IMR-90 (cell line): ENCODE data around the gene STRA6. TPM values are rescaled to one million over a fixed set of nuclear protein-coding genes. Genes with fewer than 3 reads are reported as not detected.

Experiments
- ATAC-seq: fragments of 200-7000 bp; cut with Tn5 transposase; 2 replicates; pipeline ENCODE4 v1.9.1; 2020; ENCODE audit warnings: low read depth, mild to moderate bottlenecking, moderate library complexity
- BruUV-seq: library from RNA; stranded (reverse); fragments of 400-500 nt; replicated peaks from 2 replicates; lab custom pipeline; 2021; lab: Mats Ljungman, UMichigan
- CTCF ChIA-PET: fragments of 300-600 bp; formaldehyde crosslinking; extraction: SDS; loops from one replicate; lab custom pipeline; 2021; ENCODE audit warnings: antibody characterized with exemption; lab: Yijun Ruan, JAX
- POLR2A ChIA-PET: fragments of 300-600 bp; sonication (Branson Sonifier 250); formaldehyde crosslinking; loops from one replicate; lab custom pipeline; 2022; ENCODE audit warnings: antibody characterized with exemption; ENCODE audit not compliant: unreplicated experiment; lab: Charles Lee
- DNase-seq: peaks from one replicate; pipeline ENCODE4 v3.0.0; 2013
- H2AFZ ChIP-seq: replicated peaks from 2 replicates; pipeline ENCODE3; 2013; ENCODE audit warnings: low read length, mild to moderate bottlenecking; ENCODE audit not compliant: poor library complexity
- H2AK5ac ChIP-seq: 2 replicates; pipeline ENCODE4 v1.6.1; 2013; ENCODE audit warnings: low read depth, low read length, inconsistent platforms
- H2AK9ac ChIP-seq: replicated peaks from 2 replicates; pipeline ENCODE3; 2013; ENCODE audit warnings: mild to moderate bottlenecking, low read depth, low read length, moderate library complexity; ENCODE audit not compliant: poor library complexity
- H2BK120ac ChIP-seq: 2 replicates; pipeline ENCODE4 v1.6.1; 2013; ENCODE audit warnings: low read depth, low read length, inconsistent platforms
- H2BK15ac ChIP-seq: 3 replicates; pipeline ENCODE4 v1.6.1; 2013; ENCODE audit warnings: low read depth, low read length, inconsistent platforms
- H2BK20ac ChIP-seq: 2 replicates; pipeline ENCODE4 v1.6.1; 2013; ENCODE audit warnings: low read depth, mild to moderate bottlenecking, inconsistent platforms, low read length, moderate library complexity
- H2BK5ac ChIP-seq: 2 replicates; pipeline ENCODE4 v1.6.1; 2013; ENCODE audit warnings: mild to moderate bottlenecking, low read depth, low read length, inconsistent platforms; ENCODE audit not compliant: poor library complexity, severe bottlenecking
- H3K14ac ChIP-seq: replicated peaks from 2 replicates; pipeline ENCODE4 v1.6.1; 2013; ENCODE audit warnings: low read depth, low read length, inconsistent platforms
- H3K18ac ChIP-seq: 2 replicates; pipeline ENCODE4 v1.6.1; 2013; ENCODE audit warnings: low read depth, low read length, control low read depth
- H3K23ac ChIP-seq: 2 replicates; pipeline ENCODE4 v1.6.1; 2013; ENCODE audit warnings: low read depth, low read length, inconsistent platforms
- H3K27ac ChIP-seq: 2 replicates; pipeline ENCODE4 v1.5.1; 2013; ENCODE audit warnings: mild to moderate bottlenecking, control low read depth, low read length; ENCODE audit not compliant: insufficient read depth
- H3K27me3 ChIP-seq: 2 replicates; pipeline ENCODE4 v1.6.1; 2013; ENCODE audit warnings: low read length; ENCODE audit not compliant: control insufficient read depth, insufficient read depth
- H3K36me3 ChIP-seq: 2 replicates; pipeline ENCODE4 v1.6.1; 2013; ENCODE audit warnings: low read length, mixed read lengths; ENCODE audit not compliant: control insufficient read depth, insufficient read depth
- H3K4ac ChIP-seq: 2 replicates; pipeline ENCODE4 v1.6.1; 2013; ENCODE audit warnings: low read depth, low read length, inconsistent platforms
- H3K4me1 ChIP-seq: 2 replicates; pipeline ENCODE4 v1.6.1; 2013; ENCODE audit warnings: low read length, mixed read lengths; ENCODE audit not compliant: control insufficient read depth, insufficient read depth
- H3K4me2 ChIP-seq: 2 replicates; pipeline ENCODE4 v1.6.1; 2013; ENCODE audit warnings: low read depth, mild to moderate bottlenecking, control low read depth, low read length, moderate library complexity
- H3K4me3 ChIP-seq: 2 replicates; pipeline ENCODE4 v1.5.1; 2013; ENCODE audit warnings: low read depth, mild to moderate bottlenecking, control low read depth, low read length, moderate library complexity; ENCODE audit not compliant: insufficient read depth
- H3K56ac ChIP-seq: 2 replicates; pipeline ENCODE4 v1.6.1; 2013; ENCODE audit warnings: low read length, inconsistent platforms; ENCODE audit not compliant: insufficient read depth; ENCODE audit errors: extremely low read depth
- H3K79me1 ChIP-seq, 2 experiments: 2 replicates each; pipeline ENCODE4 v1.6.1; 2013; ENCODE audit warnings: low read length in 2 of 2, inconsistent platforms in 1 of 2, low read depth in 1 of 2
- H3K9ac ChIP-seq: 2 replicates; pipeline ENCODE4 v1.6.1; 2013; ENCODE audit warnings: low read depth, low read length, control low read depth
- H3K9me1 ChIP-seq: 2 replicates; pipeline ENCODE4 v1.6.1; 2013; ENCODE audit warnings: low read length, inconsistent platforms; ENCODE audit not compliant: insufficient read depth
- H3K9me3 ChIP-seq: 2 replicates; pipeline ENCODE4 v1.6.1; 2013; ENCODE audit warnings: low read length; ENCODE audit not compliant: control insufficient read depth, insufficient read depth
- H4K20me1 ChIP-seq: 2 replicates; pipeline ENCODE4 v1.6.1; 2013; ENCODE audit warnings: low read length, inconsistent platforms; ENCODE audit not compliant: insufficient read depth
- H4K5ac ChIP-seq: 2 replicates; pipeline ENCODE4 v1.6.1; 2013; ENCODE audit warnings: mild to moderate bottlenecking, low read depth, low read length, control low read depth
- H4K8ac ChIP-seq, 2 experiments: 2 replicates each; pipeline ENCODE4 v1.6.1; 2013; ENCODE audit warnings: low read depth in 2 of 2, low read length in 2 of 2, control low read depth in 1 of 2, inconsistent platforms in 1 of 2
- H4K91ac ChIP-seq: 2 replicates; pipeline ENCODE4 v1.6.1; 2013; ENCODE audit warnings: low read depth, low read length, inconsistent platforms; ENCODE audit not compliant: insufficient read depth
- BHLHE40 ChIP-seq: fragments of 150-350 bp; IDR thresholded peaks from 2 replicates; pipeline ENCODE4 v1.6.1; 2016; ENCODE audit warnings: mild to moderate bottlenecking, low read depth, low read length
- CEBPB ChIP-seq: IDR thresholded peaks from 2 replicates; pipeline ENCODE4 v1.6.1; 2012; ENCODE audit warnings: low read depth, low read length, improper control_type of control experiment
- CHD1 ChIP-seq: IDR thresholded peaks from 2 replicates; pipeline ENCODE4 v1.6.1; 2012; ENCODE audit warnings: low read depth, low read length, improper control_type of control experiment
- FOS ChIP-seq: fragments of 150-350 bp; IDR thresholded peaks from 2 replicates; pipeline ENCODE4 v1.6.1; 2016; ENCODE audit warnings: low read depth, low read length
- MAFK ChIP-seq: IDR thresholded peaks from 2 replicates; pipeline ENCODE4 v1.6.1; 2012; ENCODE audit warnings: low read depth, low read length, improper control_type of control experiment
- MAZ ChIP-seq: IDR thresholded peaks from 2 replicates; pipeline ENCODE4 v1.6.1; 2012; ENCODE audit warnings: low read depth, mild to moderate bottlenecking, low read length, improper control_type of control experiment, moderate library complexity, borderline replicate concordance
- MXI1 ChIP-seq: IDR thresholded peaks from 2 replicates; pipeline ENCODE4 v1.6.1; 2012; ENCODE audit warnings: low read depth, mild to moderate bottlenecking, low read length, moderate library complexity, borderline replicate concordance
- NFE2L2 ChIP-seq: fragments of 150-350 bp; IDR thresholded peaks from 2 replicates; pipeline ENCODE4 v1.6.1; 2016; ENCODE audit warnings: low read depth, mild to moderate bottlenecking, low read length
- POLR2A ChIP-seq: IDR thresholded peaks from 2 replicates; pipeline ENCODE4 v1.6.1; 2012; ENCODE audit warnings: mild to moderate bottlenecking, low read depth, low read length
- RAD21 ChIP-seq: IDR thresholded peaks from 2 replicates; pipeline ENCODE4 v1.6.1; 2012; ENCODE audit warnings: low read length, improper control_type of control experiment
- RCOR1 ChIP-seq: IDR thresholded peaks from 2 replicates; pipeline ENCODE4 v1.6.1; 2012; ENCODE audit warnings: mild to moderate bottlenecking, low read length, improper control_type of control experiment; ENCODE audit not compliant: insufficient replicate concordance
- RFX5 ChIP-seq: IDR thresholded peaks from 2 replicates; pipeline ENCODE4 v1.8.0; 2012; ENCODE audit warnings: low read depth, mild to moderate bottlenecking, low read length, moderate library complexity
- USF2 ChIP-seq: fragments of 150-350 bp; IDR thresholded peaks from 2 replicates; pipeline ENCODE4 v1.6.1; 2017; ENCODE audit warnings: mild to moderate bottlenecking, antibody characterized with exemption, low read length, low read depth
- WGBS, 2 experiments: methylation state at CpG; one replicate each; pipeline versions ENCODE4 v1.1.5 to v1.1.7; 2013; ENCODE audit warnings: missing lambda C conversion rate in 2 of 2; ENCODE audit not compliant: insufficient read length in 1 of 2; ENCODE audit errors: extremely low coverage in 2 of 2; 5-methylcytosine and 5-hydroxymethylcytosine counted together
- dilution Hi-C: fragments of 300-500 bp; cut with HindIII; formaldehyde crosslinking; loops from one replicate; pipeline ENCODE4 v1.14.3; 2018; ENCODE audit warnings: low sequenced_read_pairs; ENCODE audit not compliant: unreplicated experiment
- in situ Hi-C: fragments of 300-500 bp; cut with MboI; formaldehyde crosslinking; loops from 3 replicates; pipeline ENCODE4 v1.14.3; 2019; ENCODE audit warnings: low sequenced_read_pairs, inconsistent platforms, mixed read lengths
- intact Hi-C: fragments of 100-400 bp; cut with micrococcal nuclease; formaldehyde crosslinking; loops from 2 replicates; pipeline ENCODE4 v1.10.0; 2022
- polyA plus RNA-seq, 3 experiments: library from polyadenylated mRNA; depleted of rRNA; stranded (reverse); fragments of >200 nt; gene quantifications; 2 replicates each; pipeline ENCODE4 v1.2.3, GENCODE V29; 2012; ENCODE audit warnings: low replicate concordance in 1 of 3
- total RNA-seq: library from RNA; depleted of rRNA; stranded (reverse); fragments of >200 nt; gene quantifications from 2 replicates; pipeline ENCODE4 v1.2.3, GENCODE V29; 2012
- TF ChIP-seq, protein P1 (sequence below): fragments of 150-350 bp; IDR thresholded peaks from 2 replicates; pipeline ENCODE4 v1.6.1; 2016; ENCODE audit warnings: low read depth, mild to moderate bottlenecking, low read length, moderate library complexity, borderline replicate concordance
- TF ChIP-seq, protein P2 (sequence below): conservative IDR thresholded peaks from 2 replicates; pipeline ENCODE4 v1.5.1; 2012; ENCODE audit warnings: mild to moderate bottlenecking, low read depth, low read length, improper control_type of control experiment

STRA6 gene
- total and polyA plus RNA-seq, 2 of the 4 experiments (the other 2 are of a cell fraction): 0.17 TPM; not detected in 1

DNA sequence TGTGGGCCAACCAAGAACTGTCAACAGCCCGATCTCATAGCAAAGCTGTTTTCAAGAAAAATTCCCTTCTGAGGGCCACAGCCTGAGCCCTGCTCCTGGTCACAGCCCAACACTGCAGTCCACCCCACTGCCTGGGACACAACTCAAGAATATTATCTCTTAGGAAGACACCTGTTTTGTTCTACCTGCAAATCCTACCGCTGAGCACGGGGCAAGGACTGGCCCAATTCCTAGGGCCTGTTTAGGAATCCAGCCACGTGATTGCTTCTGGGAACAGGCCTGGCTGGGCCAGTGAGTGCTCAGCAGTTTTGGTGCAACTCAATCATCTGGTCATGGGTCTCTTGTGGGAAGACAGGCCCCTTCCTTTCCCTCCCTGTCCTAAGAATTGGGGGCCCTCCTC, 63.9 kb downstream of the STRA6 start:
- no peak overlapping the region for H3K4me3 ChIP-seq
- H3K9me3 ChIP-seq: no peaks in the 10 kb centered on the region; the same call in 1 of the 2 replicates
- DNase-seq: no peak
- in situ Hi-C loops: no loop called here
- no peak overlapping the region for H4K5ac ChIP-seq
- TF ChIP-seq FOS (no peak), MAZ (no peak), BHLHE40 (no peak), CHD1 (no peak), USF2 (no peak), RAD21 (no peak), MXI1 (no peak), MAFK (no peak), CEBPB (no peak), RCOR1 (no peak), RFX5 (no peak), NFE2L2 (no peak), POLR2A (no peak)
- TF ChIP-seq, protein P1, sequence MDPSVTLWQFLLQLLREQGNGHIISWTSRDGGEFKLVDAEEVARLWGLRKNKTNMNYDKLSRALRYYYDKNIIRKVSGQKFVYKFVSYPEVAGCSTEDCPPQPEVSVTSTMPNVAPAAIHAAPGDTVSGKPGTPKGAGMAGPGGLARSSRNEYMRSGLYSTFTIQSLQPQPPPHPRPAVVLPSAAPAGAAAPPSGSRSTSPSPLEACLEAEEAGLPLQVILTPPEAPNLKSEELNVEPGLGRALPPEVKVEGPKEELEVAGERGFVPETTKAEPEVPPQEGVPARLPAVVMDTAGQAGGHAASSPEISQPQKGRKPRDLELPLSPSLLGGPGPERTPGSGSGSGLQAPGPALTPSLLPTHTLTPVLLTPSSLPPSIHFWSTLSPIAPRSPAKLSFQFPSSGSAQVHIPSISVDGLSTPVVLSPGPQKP: no peak
- TF ChIP-seq, protein P2, sequence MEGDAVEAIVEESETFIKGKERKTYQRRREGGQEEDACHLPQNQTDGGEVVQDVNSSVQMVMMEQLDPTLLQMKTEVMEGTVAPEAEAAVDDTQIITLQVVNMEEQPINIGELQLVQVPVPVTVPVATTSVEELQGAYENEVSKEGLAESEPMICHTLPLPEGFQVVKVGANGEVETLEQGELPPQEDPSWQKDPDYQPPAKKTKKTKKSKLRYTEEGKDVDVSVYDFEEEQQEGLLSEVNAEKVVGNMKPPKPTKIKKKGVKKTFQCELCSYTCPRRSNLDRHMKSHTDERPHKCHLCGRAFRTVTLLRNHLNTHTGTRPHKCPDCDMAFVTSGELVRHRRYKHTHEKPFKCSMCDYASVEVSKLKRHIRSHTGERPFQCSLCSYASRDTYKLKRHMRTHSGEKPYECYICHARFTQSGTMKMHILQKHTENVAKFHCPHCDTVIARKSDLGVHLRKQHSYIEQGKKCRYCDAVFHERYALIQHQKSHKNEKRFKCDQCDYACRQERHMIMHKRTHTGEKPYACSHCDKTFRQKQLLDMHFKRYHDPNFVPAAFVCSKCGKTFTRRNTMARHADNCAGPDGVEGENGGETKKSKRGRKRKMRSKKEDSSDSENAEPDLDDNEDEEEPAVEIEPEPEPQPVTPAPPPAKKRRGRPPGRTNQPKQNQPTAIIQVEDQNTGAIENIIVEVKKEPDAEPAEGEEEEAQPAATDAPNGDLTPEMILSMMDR: no peak
- H3K18ac ChIP-seq: no peak overlapping the region
- ATAC-seq: no peak
- WGBS, 2 experiments: 100% methylated on average over 1 of the region's 4 CpGs; no CpG with 5 or more reads in 1 of the 2 experiments
- no peak overlapping the region for H2BK5ac ChIP-seq
- peaks cover 8% of the 10 kb centered on the region; the same call in 1 of the 2 replicates for H4K20me1 ChIP-seq
- no peaks in the 10 kb centered on the region; the same call in none of the 2 replicates for H3K9me1 ChIP-seq
- no peak overlapping the region for H2BK120ac ChIP-seq
- no peak overlapping the region for H2AK5ac ChIP-seq
- no peak overlapping the region for H3K27ac ChIP-seq
- no peak overlapping the region for H3K9ac ChIP-seq
- no peak overlapping the region for H2AK9ac ChIP-seq
- no peak overlapping the region for H4K91ac ChIP-seq
- H3K79me1 ChIP-seq: no peaks in the 10 kb centered on the region
- H3K4me2 ChIP-seq: no peak overlapping the region
- POLR2A ChIA-PET: no interaction called here
- H2BK15ac ChIP-seq: no peak overlapping the region
- no peak overlapping the region for H3K56ac ChIP-seq
- H3K14ac ChIP-seq: no peak overlapping the region
- BruUV-seq: no TSS peak
- no peak overlapping the region for H4K8ac ChIP-seq
- H3K27me3 ChIP-seq: peaks cover 65% of the 10 kb centered on the region
- H3K23ac ChIP-seq: no peak overlapping the region
- H2BK20ac ChIP-seq: no peak overlapping the region
- intact Hi-C loops: no loop called here
- H3K4me1 ChIP-seq: no peaks in the 10 kb centered on the region; the same call in 1 of the 2 replicates
- CTCF ChIA-PET: no interaction called here
- dilution Hi-C loops: no loop called here
- no peaks in the 10 kb centered on the region for H3K36me3 ChIP-seq
- H2AFZ ChIP-seq: no peak overlapping the region
- no peak overlapping the region for H3K4ac ChIP-seq
